ENCODE results near the gene BAG1. TPM values are rescaled to one million over a fixed set of nuclear protein-coding genes. Genes with fewer than 3 reads are reported as not detected.

BAG1 gene
- total and polyA plus RNA-seq, 5 experiments from 2014 or later = 55.9 to 92.6 (median 80.5) TPM

GRCh38 chr9:33273266-33273971, 8.9 kb upstream of the BAG1 start:
- POLR2A ChIA-PET = no interaction called here
- peak overlapping the region in 6 of 10 donors; percentile 4 to 71 (median 29) for H3K27ac Mint-ChIP-seq
- H3K4me1 Mint-ChIP-seq = peaks cover 3 to 13% (median 6%) of the 10 kb centered on the region in 4 donors
- no peaks in the 10 kb centered on the region for H3K27me3 Mint-ChIP-seq
- no peak for DNase-seq
- H3K4me3 Mint-ChIP-seq = no peak overlapping the region
- H3K36me3 Mint-ChIP-seq = peaks cover 0 to 89% (median 15%) of the 10 kb centered on the region in 3 donors
- no peaks in the 10 kb centered on the region for H3K9me3 Mint-ChIP-seq
- ATAC-seq = no peak

DNA sequence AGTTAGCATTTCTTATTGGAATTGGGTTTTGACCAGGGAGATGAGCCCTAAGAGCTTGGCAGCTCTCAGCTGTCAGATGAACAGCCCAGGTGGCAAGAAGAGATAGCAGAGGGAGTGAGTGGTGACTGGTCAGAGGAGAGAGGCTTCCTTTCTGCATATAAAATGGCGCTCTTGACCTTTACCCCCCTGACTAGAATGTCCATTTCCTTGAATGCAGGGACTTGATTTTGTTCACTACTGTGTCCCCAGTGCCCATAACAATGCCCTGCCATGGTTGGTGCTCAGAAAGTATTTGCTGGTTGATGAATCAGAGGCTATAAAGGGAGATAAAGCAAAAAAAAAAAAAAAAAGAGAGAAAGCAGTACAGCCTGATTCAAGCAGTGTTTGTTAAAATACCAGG, 7.6 kb upstream of the BAG1 start:
- POLR2A ChIA-PET = no interaction called here
- H3K27me3 Mint-ChIP-seq = no peaks in the 10 kb centered on the region
- peaks cover 0 to 87% (median 17%) of the 10 kb centered on the region in 3 donors for H3K36me3 Mint-ChIP-seq

DNA sequence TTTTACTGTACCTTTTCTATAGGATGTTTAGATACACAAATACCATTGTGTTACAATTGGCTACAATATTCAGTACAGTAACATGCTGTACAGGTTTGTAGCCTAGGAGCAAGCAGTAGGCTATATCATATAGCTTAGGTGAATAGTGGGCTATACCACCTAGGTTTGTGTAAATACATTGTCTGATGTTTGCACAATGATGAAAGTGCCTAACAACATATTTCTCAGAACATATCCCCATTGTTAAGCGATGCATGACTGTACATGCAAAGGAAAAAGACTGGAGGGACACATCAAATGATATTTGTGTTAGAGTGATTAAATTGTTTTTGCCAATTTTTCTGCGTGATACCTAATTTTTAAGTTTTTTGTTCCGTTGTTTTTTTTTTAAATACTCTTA, 5.6 kb upstream of the BAG1 start:
- Mint-ChIP-seq H3K36me3 (peaks cover 0 to 83% (median 20%) of the 10 kb centered on the region in 3 donors), H3K4me1 (peaks cover 24 to 40% (median 33%) of the 10 kb centered on the region in 4 donors), H3K27me3 (no peaks in the 10 kb centered on the region), H3K4me3 (no peak overlapping the region), H3K27ac (no peak overlapping the region), H3K9me3 (no peaks in the 10 kb centered on the region)
- ATAC-seq (no peak), DNase-seq (no peak)
- POLR2A ChIA-PET = no interaction called here

More for the DNA sequence above, 7.6 kb upstream of the BAG1 start:
- H3K9me3 Mint-ChIP-seq = no peaks in the 10 kb centered on the region
- ATAC-seq (no peak), DNase-seq (no peak)
- peaks cover 10 to 21% (median 14%) of the 10 kb centered on the region in 4 donors for H3K4me1 Mint-ChIP-seq
- H3K4me3 Mint-ChIP-seq = no peak overlapping the region
- peak overlapping the region in 3 of 10 donors; percentile 27 to 71 (median 37) for H3K27ac Mint-ChIP-seq

DNA sequence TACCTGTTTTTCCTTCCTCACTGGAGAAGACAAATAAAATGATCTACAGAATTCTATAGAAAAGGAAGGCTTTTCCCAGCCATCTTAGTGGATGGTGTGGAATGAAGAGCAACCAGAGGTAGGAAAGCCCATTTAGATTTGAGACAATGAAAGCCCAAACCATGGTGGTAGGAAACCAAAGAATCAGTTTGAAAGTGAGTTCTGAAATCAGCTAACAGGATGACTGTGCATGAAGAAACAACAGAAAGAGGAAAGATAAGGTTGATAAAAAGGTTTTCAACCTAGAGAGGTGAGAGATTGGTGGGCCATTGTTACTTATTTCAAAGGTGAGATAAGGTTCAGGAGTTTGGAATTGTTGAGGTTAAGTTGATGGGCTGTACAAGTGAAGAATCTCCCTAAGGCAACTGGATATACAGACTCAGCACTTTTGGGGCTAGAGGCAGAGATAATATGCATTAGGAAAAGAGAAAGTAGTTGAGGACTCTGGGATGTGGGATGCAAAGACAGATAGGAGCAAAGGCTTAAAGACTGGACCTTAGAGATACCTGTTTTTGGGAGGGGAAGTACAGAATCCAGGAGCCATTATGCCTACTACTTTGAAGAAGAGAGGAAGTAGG, 2.8 kb upstream of the BAG1 start:
- ATAC-seq = no peak
- Mint-ChIP-seq H3K27ac (peak overlapping the region in 9 of 10 donors; percentile 22 to 98 (median 76)), H3K27me3 (no peaks in the 10 kb centered on the region), H3K9me3 (no peaks in the 10 kb centered on the region), H3K36me3 (peaks cover 0 to 62% (median 23%) of the 10 kb centered on the region in 3 donors), H3K4me3 (peak overlapping the region in 2 of 10 donors; percentile 2 to 44), H3K4me1 (peaks cover 32 to 54% (median 49%) of the 10 kb centered on the region in 4 donors)
- POLR2A ChIA-PET = no interaction called here
- DNase-seq = no peak

GRCh38 chr9:33265211-33265865, 830 bp upstream of the BAG1 start:
- POLR2A ChIA-PET = interaction anchor here (0.7 to 3.4 kb wide), 9 partner anchors 20 to 243 kb away, joined by 3 to 44 read pairs (median 3); partner anchors contain the start of genes AQP3, B4GALT1, NFX1 and SMU1
- DNase-seq (no peak), ATAC-seq (no peak)
- Mint-ChIP-seq H3K4me1 (peaks cover 30 to 50% (median 47%) of the 10 kb centered on the region in 4 donors), H3K36me3 (peaks cover 0 to 60% (median 10%) of the 10 kb centered on the region in 3 donors), H3K27ac (peak overlapping the region; percentile 92 to 100 (median 98)), H3K4me3 (peak overlapping the region; percentile 86 to 99 (median 92)), H3K27me3 (no peaks in the 10 kb centered on the region), H3K9me3 (no peaks in the 10 kb centered on the region)

GRCh38 chr9:33264003-33264472, 470 bp downstream of the BAG1 start:
- H3K27ac Mint-ChIP-seq = peak overlapping the region; percentile 87 to 94 (median 92)
- DNase-seq (peak in 8 of 10 donors; percentile 11 to 66 (median 26)), ATAC-seq (peak; percentile 0 to 11)
- POLR2A ChIA-PET = interaction anchor here (1.2 to 3.4 kb wide), 7 partner anchors 18 to 239 kb away, joined by 3 to 44 read pairs (median 5); partner anchors contain the start of genes B4GALT1, DNAJA1 and NFX1
- H3K4me3 Mint-ChIP-seq = peak overlapping the region; percentile 86 to 99 (median 92)
- peaks cover 31 to 50% (median 48%) of the 10 kb centered on the region in 4 donors for H3K4me1 Mint-ChIP-seq
- no peaks in the 10 kb centered on the region for H3K9me3 Mint-ChIP-seq
- peaks cover 0 to 65% (median 13%) of the 10 kb centered on the region in 3 donors for H3K36me3 Mint-ChIP-seq
- no peaks in the 10 kb centered on the region for H3K27me3 Mint-ChIP-seq

GRCh38 chr9:33263131-33264002, 1.1 kb downstream of the BAG1 start:
- H3K4me1 Mint-ChIP-seq = peaks cover 35 to 56% (median 51%) of the 10 kb centered on the region in 4 donors
- no peaks in the 10 kb centered on the region for H3K9me3 Mint-ChIP-seq
- peak in 1 of 10 donors; percentile 22 for DNase-seq
- no peaks in the 10 kb centered on the region for H3K27me3 Mint-ChIP-seq
- H3K4me3 Mint-ChIP-seq = peak overlapping the region; percentile 86 to 99 (median 92)
- POLR2A ChIA-PET = interaction anchor here (0.8 to 3.4 kb wide), 5 partner anchors 17 to 239 kb away, joined by 3 to 44 read pairs (median 4); partner anchors contain the start of genes DNAJA1 and NFX1
- H3K36me3 Mint-ChIP-seq = peaks cover 0 to 67% (median 13%) of the 10 kb centered on the region in 3 donors
- H3K27ac Mint-ChIP-seq = peak overlapping the region; percentile 87 to 94 (median 92)
- no peak for ATAC-seq

DNA sequence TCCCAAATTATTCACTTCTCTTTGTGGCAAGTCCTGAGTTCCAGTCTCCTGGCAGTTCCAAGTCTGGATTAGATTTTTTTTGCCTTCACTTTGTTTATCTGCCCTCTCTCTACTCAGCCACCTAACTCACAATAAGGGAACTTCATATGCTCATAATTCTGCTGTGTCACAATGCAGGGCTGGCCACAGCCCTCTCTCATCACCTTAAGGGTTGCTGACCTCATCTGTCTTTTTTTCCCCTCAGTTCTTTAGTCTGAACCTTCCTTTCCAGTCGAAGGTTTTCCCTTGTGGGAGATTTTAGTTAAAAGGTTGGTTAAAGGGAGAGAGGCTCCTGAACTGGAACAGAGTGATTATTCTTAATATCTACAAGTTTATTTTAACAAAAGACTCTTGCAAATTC, 4.1 kb downstream of the BAG1 start:
- Mint-ChIP-seq H3K4me3 (no peak overlapping the region), H3K27ac (peak overlapping the region in 3 of 10 donors; percentile 11 to 48 (median 16)), H3K9me3 (no peaks in the 10 kb centered on the region), H3K27me3 (no peaks in the 10 kb centered on the region), H3K4me1 (peaks cover 19 to 33% (median 26%) of the 10 kb centered on the region in 4 donors), H3K36me3 (peaks cover 5 to 72% (median 23%) of the 10 kb centered on the region in 3 donors)
- ATAC-seq (no peak), DNase-seq (no peak)
- POLR2A ChIA-PET = no interaction called here

- no peaks in the 10 kb centered on the region for H3K27me3 Mint-ChIP-seq
- POLR2A ChIA-PET = no interaction called here
- ATAC-seq = no peak
- no peak for DNase-seq
- peaks cover 5 to 95% (median 25%) of the 10 kb centered on the region in 3 donors for H3K36me3 Mint-ChIP-seq
- H3K9me3 Mint-ChIP-seq = no peaks in the 10 kb centered on the region
- peaks cover 5 to 12% (median 8%) of the 10 kb centered on the region in 4 donors for H3K4me1 Mint-ChIP-seq
- H3K4me3 Mint-ChIP-seq = no peak overlapping the region
- no peak overlapping the region for H3K27ac Mint-ChIP-seq
Observed at GRCh38 chr9:33257276-33257675, 7.2 kb downstream of the BAG1 start.

GRCh38 chr9:33256236-33256635, 8.3 kb downstream of the BAG1 start:
- Mint-ChIP-seq H3K27me3 (no peaks in the 10 kb centered on the region), H3K9me3 (no peaks in the 10 kb centered on the region), H3K4me3 (no peak overlapping the region), H3K4me1 (peaks cover 0 to 12% (median 8%) of the 10 kb centered on the region in 4 donors), H3K36me3 (peaks cover 5 to 90% (median 27%) of the 10 kb centered on the region in 3 donors), H3K27ac (no peak overlapping the region)
- DNase-seq = no peak
- no peak for ATAC-seq
- POLR2A ChIA-PET = no interaction called here

- peaks cover 5 to 86% (median 29%) of the 10 kb centered on the region in 3 donors for H3K36me3 Mint-ChIP-seq
Observed at GRCh38 chr9:33255471-33255870, 9.0 kb downstream of the BAG1 start.

More at GRCh38 chr9:33255471-33255870, 9.0 kb downstream of the BAG1 start:
- Mint-ChIP-seq H3K9me3 (no peaks in the 10 kb centered on the region), H3K27me3 (no peaks in the 10 kb centered on the region), H3K4me3 (no peak overlapping the region), H3K4me1 (peaks cover 0 to 12% (median 8%) of the 10 kb centered on the region in 4 donors), H3K27ac (no peak overlapping the region)
- POLR2A ChIA-PET = no interaction called here
- ATAC-seq (no peak), DNase-seq (no peak)
